Suprapubic skin (tissue), 3 donors: ENCODE data around the gene IKZF2.

Experiments used
- CTCF ChIP-seq, 2 donors: fragments of 200-600 bp in 1 of 2; fragments of 450-650 bp in 1 of 2; sonication (generic) in 1 of 2; IDR thresholded peaks; one replicate each; pipeline ENCODE4 v1.5.1; 2016 to 2019; ENCODE audit warnings: antibody characterized with exemption in 2 of 2, mild to moderate bottlenecking in 1 of 2, moderate library complexity in 1 of 2
- POLR2A ChIP-seq, 2 donors: fragments of 450-650 bp; IDR thresholded peaks; one replicate each; pipeline ENCODE4 v1.6.1; 2017; ENCODE audit warnings: antibody characterized with exemption in 2 of 2, mild to moderate bottlenecking in 2 of 2, moderate library complexity in 2 of 2

- no peak for TF ChIP-seq POLR2A (IDR thresholded peaks at IDR 0.05)
- no peak for TF ChIP-seq CTCF (IDR thresholded peaks at IDR 0.05)
These were observed 64.8 kb downstream of the IKZF2 start for GRCh38 chr2:213086571-213086970.
